Activated CD4-positive, CD25-positive, alpha-beta regulatory T cell treated with anti-CD3 and anti-CD28 coated beads, Interleukin-2, amount 50 U/mL, for 16 hours (primary cell): ENCODE results near the gene MAFB.

Source experiments
- DNase-seq: peaks from one replicate; pipeline ENCODE4 v3.0.0-alpha.2; 2020; ENCODE audit warnings: low read depth, low spot score

Gene MAFB

DNA sequence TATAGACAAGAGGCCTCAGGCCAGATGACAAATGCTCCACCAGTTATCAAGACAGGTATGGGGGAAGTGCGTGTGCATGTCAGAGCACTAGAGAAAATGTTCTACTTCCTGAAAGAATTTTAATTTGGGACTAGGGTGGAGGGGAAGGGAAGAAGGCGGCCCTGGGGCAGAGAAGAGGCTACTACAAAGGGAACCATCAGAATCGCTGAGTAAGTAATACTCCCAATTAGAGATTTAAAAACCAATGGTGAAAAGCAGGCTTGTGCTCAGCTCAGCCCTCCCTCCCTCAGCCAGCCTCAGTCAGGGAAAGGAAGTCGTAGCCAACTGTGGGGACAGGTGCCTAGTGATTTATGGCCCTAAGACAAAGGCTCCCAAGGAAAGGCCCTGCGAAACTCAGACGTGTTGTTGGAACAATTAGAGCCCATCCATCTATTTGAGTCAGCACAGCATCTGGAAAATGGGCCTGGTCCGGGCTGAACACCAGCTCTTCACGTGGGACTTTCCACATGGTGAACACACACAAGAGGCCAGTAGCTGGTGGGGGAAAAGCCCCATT lies 15.0 kb upstream of the MAFB start:
- DNase-seq: no peak

- DNase-seq: no peak
Measured at GRCh38 chr20:40702504-40702903, 13.5 kb upstream of the MAFB start.

- no peak for DNase-seq
Measured at GRCh38 chr20:40698744-40699143, 9.7 kb upstream of the MAFB start.

DNA sequence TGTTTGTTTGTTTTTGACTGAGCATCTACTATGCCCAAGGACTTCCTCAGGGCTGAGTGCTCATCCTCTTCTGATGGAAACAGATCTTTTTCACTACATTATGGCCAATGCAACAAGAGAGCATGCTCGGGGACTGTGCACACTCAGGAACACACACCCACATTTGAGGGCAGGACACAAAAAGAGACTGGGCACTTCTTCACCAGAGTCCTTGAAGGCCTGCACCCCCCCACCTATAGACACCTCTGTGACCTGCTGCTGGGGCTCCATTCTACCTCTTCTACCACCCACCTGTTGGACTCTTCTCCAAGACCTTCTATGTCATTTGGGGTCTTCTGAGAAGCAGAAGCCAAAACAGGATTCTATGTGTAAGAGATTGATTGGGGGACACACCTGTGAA lies 9.2 kb upstream of the MAFB start:
- no peak for DNase-seq

DNA sequence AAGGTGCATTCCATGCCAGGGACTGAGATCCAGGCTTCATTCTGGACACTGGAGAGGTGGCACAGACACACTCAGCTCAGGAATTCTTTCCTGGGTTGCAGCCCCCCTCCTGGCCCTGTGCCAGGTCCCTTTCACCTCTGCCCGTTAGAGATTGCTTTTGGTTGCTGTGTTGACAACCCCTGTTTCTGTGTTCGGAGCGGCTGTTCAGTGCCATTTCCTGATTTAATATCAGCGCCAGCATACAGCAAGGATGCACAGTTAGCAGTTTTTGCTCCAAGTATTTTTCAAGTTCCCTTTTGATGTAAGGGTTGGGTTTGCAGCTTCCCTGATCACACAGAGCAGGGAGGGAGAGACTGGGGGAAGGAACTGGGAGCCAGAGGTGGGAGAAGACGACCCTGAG lies 8.5 kb upstream of the MAFB start:
- DNase-seq: no peak

DNA sequence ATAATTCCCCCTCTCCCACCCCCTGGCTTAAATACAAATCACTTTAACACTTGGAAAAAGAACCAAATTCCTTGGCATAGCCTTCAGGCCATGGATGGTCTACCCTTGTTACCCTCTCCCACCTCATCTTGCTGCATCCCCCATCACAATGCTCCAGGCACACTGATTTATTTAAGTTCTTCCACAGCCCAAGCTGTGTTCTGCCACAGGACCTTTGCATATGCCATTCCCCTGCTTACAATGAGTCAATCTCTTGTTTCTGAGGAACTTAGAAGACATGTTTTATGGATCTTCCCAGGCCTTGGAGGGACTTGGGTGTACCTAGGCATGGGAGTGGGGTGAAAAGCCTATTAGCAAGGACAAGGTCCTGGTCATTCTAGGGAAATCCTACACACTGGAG lies 6.2 kb upstream of the MAFB start:
- DNase-seq: no peak

DNA sequence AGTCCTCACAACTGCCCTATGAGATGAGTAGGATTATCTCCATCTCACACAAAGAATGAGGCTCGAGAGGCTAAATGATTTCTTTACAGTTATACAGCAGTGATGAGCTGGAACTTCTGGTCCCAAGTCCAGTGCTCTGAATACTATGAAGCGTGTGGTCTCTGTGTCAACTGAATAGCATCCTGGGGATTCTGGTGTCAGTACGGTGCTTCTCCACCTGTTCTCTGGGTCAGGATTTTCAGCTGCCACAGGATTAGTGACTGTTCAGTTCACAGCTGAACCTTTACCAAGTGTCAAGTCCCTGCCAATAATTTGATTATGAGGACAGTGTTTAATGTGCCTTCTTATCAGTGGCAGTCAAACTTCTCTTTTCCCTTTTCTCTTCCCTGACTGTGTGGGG lies 5.2 kb upstream of the MAFB start:
- no peak for DNase-seq

DNA sequence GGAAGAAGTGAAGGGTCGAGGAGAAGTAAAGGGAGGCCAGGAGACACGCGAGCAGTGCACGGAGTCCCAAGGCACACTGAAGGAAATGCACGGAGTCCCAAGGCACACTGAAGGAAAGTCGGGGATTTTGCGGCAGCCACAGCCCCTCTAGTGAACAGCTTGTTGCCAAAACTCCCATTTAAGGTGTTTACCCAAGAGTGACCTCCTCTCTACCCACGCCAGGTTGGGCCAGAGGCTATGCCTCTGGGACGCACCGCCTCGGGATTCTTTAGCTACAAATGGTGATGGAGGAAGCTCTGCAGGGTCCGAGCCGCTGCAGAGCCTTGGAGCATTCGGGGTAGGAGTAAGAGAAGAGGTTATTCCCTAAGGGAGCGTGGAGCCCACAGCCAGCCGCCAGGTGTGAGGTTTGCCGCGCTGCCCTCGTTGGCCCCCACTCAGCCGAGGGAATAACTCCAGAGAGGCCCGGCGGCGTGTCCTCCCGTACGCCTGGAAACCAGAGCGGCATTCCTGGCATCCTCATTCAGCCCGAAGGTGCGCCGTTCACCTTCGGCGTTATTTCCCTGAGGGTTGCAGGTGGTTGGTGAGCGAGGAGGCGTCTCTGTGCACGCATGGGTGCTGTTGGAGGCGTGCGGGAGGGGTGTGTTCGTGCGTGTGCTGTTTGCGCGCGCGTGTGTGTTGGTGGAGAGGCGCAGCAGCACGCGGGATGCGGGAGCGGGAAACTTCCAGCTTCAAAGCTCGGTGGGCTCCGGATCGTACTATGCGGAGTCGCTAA lies 3.4 kb upstream of the MAFB start:
- DNase-seq: no peak

DNA sequence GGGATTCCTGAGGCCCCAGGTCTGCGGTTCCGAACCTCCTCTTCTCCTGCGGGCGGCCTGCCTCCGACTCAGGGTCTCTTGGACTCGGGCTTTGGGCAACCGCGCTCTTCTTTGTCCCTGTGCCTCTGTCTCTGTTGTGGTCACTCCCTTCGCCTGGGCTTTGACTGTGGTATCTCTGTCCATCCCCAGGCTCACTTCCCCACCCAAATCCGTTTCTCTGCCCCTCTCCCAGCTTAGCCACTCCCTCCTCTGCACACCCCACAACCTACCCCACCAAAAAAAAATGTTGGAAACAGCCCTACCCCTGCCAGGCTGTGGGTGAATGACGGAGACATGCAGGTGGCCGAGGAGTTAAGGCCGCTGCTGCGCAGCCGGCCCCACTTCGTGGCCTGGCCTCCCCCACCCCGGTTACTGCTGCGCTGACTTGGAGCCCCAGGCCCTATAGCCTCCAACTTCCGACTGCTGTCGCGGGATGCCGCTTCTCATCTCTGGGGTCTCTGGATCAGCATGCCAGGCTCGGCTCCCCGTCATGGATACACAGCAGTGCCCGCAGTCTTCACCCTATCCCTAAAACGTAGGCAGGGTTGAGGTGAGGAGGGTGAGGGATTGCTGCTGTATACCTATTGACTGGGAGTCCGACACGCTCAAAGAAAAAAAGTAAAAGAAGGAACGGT lies 2.7 kb upstream of the MAFB start:
- no peak for DNase-seq

- no peak for DNase-seq
Measured at GRCh38 chr20:40690836-40691565, 2.0 kb upstream of the MAFB start.

GRCh38 chr20:40689943-40690835 lies 1.2 kb upstream of the MAFB start:
- DNase-seq: no peak

DNA sequence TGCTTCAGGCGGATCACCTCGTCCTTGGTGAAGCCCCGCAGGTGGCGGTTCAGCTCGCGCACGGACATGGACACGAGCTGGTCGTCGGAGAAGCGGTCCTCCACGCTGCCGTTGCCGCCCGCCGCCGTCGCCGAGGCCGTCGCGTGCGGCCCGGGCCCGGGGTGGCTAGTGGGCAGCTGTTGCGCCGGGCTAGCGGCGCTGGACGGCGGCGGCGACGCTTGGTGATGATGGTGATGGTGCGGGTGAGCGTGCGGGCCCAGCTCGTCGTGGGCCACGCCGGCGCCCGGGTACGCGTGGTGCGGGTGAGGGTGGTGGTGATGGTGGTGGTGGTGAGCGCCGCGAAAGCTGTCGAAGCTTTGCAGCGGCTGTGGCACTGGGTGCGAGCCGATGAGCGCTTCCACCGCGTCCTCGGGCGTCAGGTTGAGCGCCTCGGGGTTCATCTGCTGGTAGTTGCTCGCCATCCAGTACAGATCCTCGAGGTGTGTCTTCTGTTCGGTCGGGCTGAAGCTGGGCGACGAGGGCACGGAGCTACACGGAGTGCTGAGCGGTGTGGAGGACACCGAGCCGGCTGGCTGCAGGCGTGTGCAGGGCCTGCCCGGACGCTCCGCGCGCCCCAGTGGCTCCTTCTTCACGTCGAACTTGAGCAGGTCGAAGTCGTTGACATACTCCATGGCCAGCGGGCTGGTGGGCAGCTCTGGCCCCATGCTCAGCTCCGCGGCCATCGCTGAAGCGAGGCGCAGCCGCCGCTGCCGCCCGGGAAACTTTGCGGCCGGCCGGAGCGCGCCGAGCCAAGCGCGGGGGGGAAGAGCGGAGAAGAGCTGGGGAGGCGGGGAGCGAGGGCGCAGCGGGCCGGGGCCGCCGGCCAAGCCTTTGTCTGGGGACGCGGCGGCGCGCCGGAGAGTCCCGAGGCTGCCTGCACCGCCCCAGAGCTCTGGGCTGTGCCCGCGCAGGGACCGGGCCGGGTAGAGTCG lies 622 bp downstream of the MAFB start:
- no peak for DNase-seq

- DNase-seq: no peak
Measured at GRCh38 chr20:40687384-40688128, 1.5 kb downstream of the MAFB start.

DNA sequence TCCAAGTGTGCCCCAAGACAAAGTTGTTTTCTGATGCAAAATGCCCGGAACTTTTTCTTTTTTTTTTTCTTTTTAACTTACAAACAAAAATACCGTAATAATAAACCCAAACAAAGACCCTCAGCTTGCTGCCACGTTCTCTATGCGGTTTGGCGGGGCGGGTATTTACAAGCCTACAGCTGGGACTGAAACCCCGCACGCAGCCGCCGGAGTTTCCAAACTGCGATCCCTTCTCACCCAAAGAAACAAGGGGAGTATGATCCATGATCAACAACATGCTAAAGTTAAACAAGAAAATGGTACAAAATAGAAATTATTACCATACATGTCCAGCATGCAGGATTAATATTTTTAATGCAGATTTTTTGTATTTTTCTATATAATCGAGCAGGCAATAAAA lies 2.1 kb downstream of the MAFB start:
- no peak for DNase-seq

- no peak for DNase-seq
Measured at GRCh38 chr20:40686434-40686882, 2.6 kb downstream of the MAFB start.

DNA sequence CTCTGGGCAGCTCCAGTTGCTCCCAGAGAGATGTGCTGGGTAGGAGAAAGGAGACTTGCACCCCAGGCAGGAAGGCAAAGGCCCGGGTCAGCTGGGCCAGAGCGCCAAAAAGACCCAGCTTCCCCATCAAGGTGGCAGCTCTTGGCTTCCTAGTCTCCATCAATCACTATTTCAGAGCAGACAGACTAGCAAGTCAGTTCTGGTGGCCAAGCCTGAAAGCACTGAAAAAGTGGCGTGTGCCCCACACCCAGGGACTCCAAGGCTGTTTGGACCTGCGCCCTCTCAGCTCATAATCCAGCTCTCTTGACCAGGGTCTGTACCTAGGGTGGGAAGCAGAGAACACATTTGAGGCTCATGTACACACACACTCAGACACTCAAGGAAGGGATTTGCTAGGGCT lies 3.7 kb downstream of the MAFB start:
- no peak for DNase-seq

- no peak for DNase-seq
Measured at GRCh38 chr20:40683894-40684268, 5.2 kb downstream of the MAFB start.

- DNase-seq: no peak
Measured at GRCh38 chr20:40683221-40683893, 5.7 kb downstream of the MAFB start.
